Duodenal mucosa (tissue), 2 donors: Measurements from ENCODE around the gene IQCK.
A peak's percentile ranks its signal among the peaks of the same experiment; 100 is the strongest.

ENCODE experiments used
- H3K27ac ChIP-seq: one replicate; pipeline ENCODE4 v1.7.0; 2013; ENCODE audit warnings: low read depth, low read length
- H3K27me3 ChIP-seq, 2 donors: one replicate each; pipeline ENCODE4 v1.7.0; 2013; ENCODE audit warnings: low read length in 2 of 2, control low read depth in 1 of 2; ENCODE audit not compliant: insufficient read depth in 2 of 2, control insufficient read depth in 1 of 2
- H3K36me3 ChIP-seq, 2 donors: one replicate each; pipeline ENCODE4 v1.7.0; 2013; ENCODE audit warnings: low read length in 2 of 2, control low read depth in 1 of 2; ENCODE audit not compliant: insufficient read depth in 2 of 2, control insufficient read depth in 1 of 2
- H3K4me1 ChIP-seq, 2 donors: one replicate each; pipeline ENCODE4 v1.7.0; 2013; ENCODE audit warnings: low read length in 2 of 2, control low read depth in 1 of 2; ENCODE audit not compliant: insufficient read depth in 2 of 2, control insufficient read depth in 1 of 2
- H3K4me3 ChIP-seq, 2 donors: one replicate each; pipeline ENCODE4 v1.7.0; 2013; ENCODE audit warnings: low read length in 2 of 2, low read depth in 1 of 2
- H3K9ac ChIP-seq, 2 donors: one replicate each; pipeline ENCODE4 v1.7.0; 2013; ENCODE audit warnings: low read length in 2 of 2, low read depth in 1 of 2
- H3K9me3 ChIP-seq, 2 donors: one replicate each; pipeline ENCODE4 v1.7.0; 2013; ENCODE audit warnings: low read length in 2 of 2, control low read depth in 1 of 2; ENCODE audit not compliant: control insufficient read depth in 1 of 2

The IQCK gene

GRCh38 chr16:19685176-19685575 is 32.9 kb upstream of the IQCK start:
- Histone ChIP-seq H3K4me3 (no peak overlapping the region), H3K36me3 (peaks cover 16 to 55% of the 10 kb centered on the region in 2 donors), H3K4me1 (no peaks in the 10 kb centered on the region), H3K27me3 (no peaks in the 10 kb centered on the region), H3K9me3 (no peaks in the 10 kb centered on the region), H3K27ac (no peak overlapping the region), H3K9ac (no peak overlapping the region)

GRCh38 chr16:19687279-19687678 is 30.8 kb upstream of the IQCK start:
- no peak overlapping the region for H3K4me3 ChIP-seq
- H3K27ac ChIP-seq = no peak overlapping the region
- no peaks in the 10 kb centered on the region for H3K4me1 ChIP-seq
- no peaks in the 10 kb centered on the region for H3K27me3 ChIP-seq
- H3K36me3 ChIP-seq = peaks cover 15 to 64% of the 10 kb centered on the region in 2 donors
- H3K9ac ChIP-seq = no peak overlapping the region
- no peaks in the 10 kb centered on the region for H3K9me3 ChIP-seq

- H3K36me3 ChIP-seq = peaks cover 12 to 54% of the 10 kb centered on the region in 2 donors
- no peak overlapping the region for H3K27ac ChIP-seq
- H3K9ac ChIP-seq = no peak overlapping the region
- no peak overlapping the region for H3K4me3 ChIP-seq
- H3K27me3 ChIP-seq = no peaks in the 10 kb centered on the region
- H3K9me3 ChIP-seq = no peaks in the 10 kb centered on the region
- no peaks in the 10 kb centered on the region for H3K4me1 ChIP-seq
Measured at GRCh38 chr16:19688396-19689024, 29.6 kb upstream of the IQCK start.

GRCh38 chr16:19689342-19689741 is 28.7 kb upstream of the IQCK start:
- peaks cover 8 to 46% of the 10 kb centered on the region in 2 donors for H3K36me3 ChIP-seq
- no peaks in the 10 kb centered on the region for H3K27me3 ChIP-seq
- H3K4me1 ChIP-seq = no peaks in the 10 kb centered on the region
- H3K9ac ChIP-seq = no peak overlapping the region
- H3K9me3 ChIP-seq = no peaks in the 10 kb centered on the region
- H3K27ac ChIP-seq = no peak overlapping the region
- no peak overlapping the region for H3K4me3 ChIP-seq

GRCh38 chr16:19690196-19690595 is 27.9 kb upstream of the IQCK start:
- no peaks in the 10 kb centered on the region for H3K27me3 ChIP-seq
- H3K4me1 ChIP-seq = no peaks in the 10 kb centered on the region
- H3K9ac ChIP-seq = no peak overlapping the region
- peaks cover 8 to 38% of the 10 kb centered on the region in 2 donors for H3K36me3 ChIP-seq
- no peak overlapping the region for H3K4me3 ChIP-seq
- no peak overlapping the region for H3K27ac ChIP-seq
- no peaks in the 10 kb centered on the region for H3K9me3 ChIP-seq

- Histone ChIP-seq H3K27ac (no peak overlapping the region), H3K4me3 (no peak overlapping the region), H3K9ac (no peak overlapping the region), H3K4me1 (peaks cover 4 to 6% of the 10 kb centered on the region in 2 donors), H3K36me3 (peaks cover 3 to 30% of the 10 kb centered on the region in 2 donors), H3K9me3 (no peaks in the 10 kb centered on the region), H3K27me3 (no peaks in the 10 kb centered on the region)
Measured at GRCh38 chr16:19691161-19691711, 26.8 kb upstream of the IQCK start.

- H3K27ac ChIP-seq = no peak overlapping the region
- no peak overlapping the region for H3K4me3 ChIP-seq
- H3K36me3 ChIP-seq = peaks cover 17 to 21% of the 10 kb centered on the region in 2 donors
- no peaks in the 10 kb centered on the region for H3K27me3 ChIP-seq
- H3K4me1 ChIP-seq = peaks cover 27 to 33% of the 10 kb centered on the region in 2 donors
- H3K9me3 ChIP-seq = no peaks in the 10 kb centered on the region
- H3K9ac ChIP-seq = no peak overlapping the region
Measured at GRCh38 chr16:19694989-19695388, 23.1 kb upstream of the IQCK start.

- Histone ChIP-seq H3K9ac (no peak overlapping the region), H3K27me3 (no peaks in the 10 kb centered on the region), H3K4me1 (peaks cover 39 to 46% of the 10 kb centered on the region in 2 donors), H3K27ac (peak overlapping the region; percentile 30), H3K36me3 (peaks cover 15 to 22% of the 10 kb centered on the region in 2 donors), H3K4me3 (peak overlapping the region in 1 of 2 donors; percentile 5), H3K9me3 (no peaks in the 10 kb centered on the region)
Measured at GRCh38 chr16:19696328-19696727, 21.7 kb upstream of the IQCK start.

- peaks cover 39 to 46% of the 10 kb centered on the region in 2 donors for H3K4me1 ChIP-seq
- no peak overlapping the region for H3K4me3 ChIP-seq
- H3K9ac ChIP-seq = no peak overlapping the region
- H3K27me3 ChIP-seq = no peaks in the 10 kb centered on the region
- H3K36me3 ChIP-seq = peaks cover 14 to 17% of the 10 kb centered on the region in 2 donors
- no peaks in the 10 kb centered on the region for H3K9me3 ChIP-seq
- H3K27ac ChIP-seq = peak overlapping the region; percentile 43
Measured at GRCh38 chr16:19696961-19697360, 21.1 kb upstream of the IQCK start.

GRCh38 chr16:19697756-19698318 is 20.2 kb upstream of the IQCK start:
- Histone ChIP-seq H3K4me1 (peaks cover 39 to 46% of the 10 kb centered on the region in 2 donors), H3K4me3 (no peak overlapping the region), H3K9me3 (no peaks in the 10 kb centered on the region), H3K27ac (no peak overlapping the region), H3K27me3 (no peaks in the 10 kb centered on the region), H3K36me3 (peaks cover 14 to 18% of the 10 kb centered on the region in 2 donors), H3K9ac (no peak overlapping the region)
